Astrocyte (in vitro differentiated cells and primary cell): Measurements from ENCODE around the gene LAMA3. TPM values are rescaled to one million over a fixed set of nuclear protein-coding genes. Genes with fewer than 3 reads are reported as not detected.

Source experiments
- DNase-seq: peaks from one replicate; pipeline ENCODE4 v3.0.0-alpha.2; 2010; ENCODE audit warnings: low read depth
- FAIRE-seq: peaks from 2 replicates; lab custom pipeline; 2011; peaks lifted over from hg19 to GRCh38; lab: Jason Lieb, UNC
- H2AFZ ChIP-seq: 2 replicates; pipeline ENCODE4 v1.6.0; 2012; ENCODE audit warnings: low read depth, low read length, inconsistent platforms
- H3K27ac ChIP-seq: 2 replicates; pipeline ENCODE4 v1.5.1; 2011; ENCODE audit warnings: low read depth, low read length, inconsistent platforms
- H3K27me3 ChIP-seq: 2 replicates; pipeline ENCODE4 v1.6.0; 2011; ENCODE audit warnings: low read length, inconsistent platforms; ENCODE audit not compliant: insufficient read depth
- H3K36me3 ChIP-seq: 2 replicates; pipeline ENCODE4 v1.5.1; 2011; ENCODE audit warnings: low read length, inconsistent platforms; ENCODE audit not compliant: insufficient read depth
- H3K4me1 ChIP-seq: 2 replicates; pipeline ENCODE4 v1.5.1; 2011; ENCODE audit warnings: low read length, inconsistent platforms; ENCODE audit not compliant: insufficient read depth
- H3K4me2 ChIP-seq: 2 replicates; pipeline ENCODE4 v1.6.0; 2012; ENCODE audit warnings: low read length, inconsistent platforms
- H3K4me3 ChIP-seq: 2 replicates; pipeline ENCODE4 v1.5.1; 2011; ENCODE audit warnings: low read depth, mild to moderate bottlenecking, low read length, inconsistent platforms; ENCODE audit not compliant: insufficient read depth
- H3K79me2 ChIP-seq: 2 replicates; pipeline ENCODE4 v1.6.0; 2012; ENCODE audit warnings: mild to moderate bottlenecking, low read length, inconsistent platforms; ENCODE audit not compliant: insufficient read depth
- H3K9ac ChIP-seq: 2 replicates; pipeline ENCODE4 v1.6.0; 2012; ENCODE audit warnings: mild to moderate bottlenecking, low read length, inconsistent platforms
- H3K9me3 ChIP-seq: 2 replicates; pipeline ENCODE4 v1.5.1; 2012; ENCODE audit warnings: low read depth, mild to moderate bottlenecking, low read length, inconsistent platforms; ENCODE audit not compliant: insufficient read depth
- H4K20me1 ChIP-seq: 2 replicates; pipeline ENCODE4 v1.6.0; 2012; ENCODE audit warnings: low read length, inconsistent platforms; ENCODE audit not compliant: insufficient read depth
- H3K27ac Mint-ChIP-seq: one replicate; pipeline ENCODE4 v1.8.0; 2021; ENCODE audit warnings: mild to moderate bottlenecking, mixed read lengths; ENCODE audit not compliant: unreplicated experiment
- H3K27me3 Mint-ChIP-seq: one replicate; pipeline ENCODE4 v1.8.0; 2021; ENCODE audit warnings: low read depth, mixed read lengths; ENCODE audit not compliant: unreplicated experiment
- H3K36me3 Mint-ChIP-seq: one replicate; pipeline ENCODE4 v1.8.0; 2021; ENCODE audit warnings: low read depth, mixed read lengths; ENCODE audit not compliant: unreplicated experiment
- H3K4me1 Mint-ChIP-seq: one replicate; pipeline ENCODE4 v1.8.0; 2021; ENCODE audit warnings: low read depth, mixed read lengths; ENCODE audit not compliant: unreplicated experiment
- H3K4me3 Mint-ChIP-seq: one replicate; pipeline ENCODE4 v1.8.0; 2021; ENCODE audit warnings: mild to moderate bottlenecking, moderate library complexity, mixed read lengths; ENCODE audit not compliant: unreplicated experiment
- H3K9me3 Mint-ChIP-seq: one replicate; pipeline ENCODE4 v1.8.0; 2021; ENCODE audit warnings: mild to moderate bottlenecking, mixed read lengths; ENCODE audit not compliant: unreplicated experiment
- CTCF ChIP-seq: IDR thresholded peaks from 2 replicates; pipeline ENCODE4 v1.5.1; 2011; ENCODE audit warnings: low read depth, mild to moderate bottlenecking, inconsistent platforms, low read length, moderate library complexity; ENCODE audit not compliant: insufficient read depth
- EZH2 ChIP-seq: IDR thresholded peaks from 2 replicates; pipeline ENCODE4 v1.6.1; 2012; ENCODE audit warnings: mild to moderate bottlenecking, low read length, inconsistent platforms; ENCODE audit not compliant: insufficient read depth
- total RNA-seq: library from RNA; stranded (reverse); gene quantifications from 2 replicates; pipeline ENCODE4 v1.2.1, GENCODE V29; 2021

LAMA3 gene
- total RNA-seq, 1 donor from 2014 or later, result 0.86 TPM

DNA sequence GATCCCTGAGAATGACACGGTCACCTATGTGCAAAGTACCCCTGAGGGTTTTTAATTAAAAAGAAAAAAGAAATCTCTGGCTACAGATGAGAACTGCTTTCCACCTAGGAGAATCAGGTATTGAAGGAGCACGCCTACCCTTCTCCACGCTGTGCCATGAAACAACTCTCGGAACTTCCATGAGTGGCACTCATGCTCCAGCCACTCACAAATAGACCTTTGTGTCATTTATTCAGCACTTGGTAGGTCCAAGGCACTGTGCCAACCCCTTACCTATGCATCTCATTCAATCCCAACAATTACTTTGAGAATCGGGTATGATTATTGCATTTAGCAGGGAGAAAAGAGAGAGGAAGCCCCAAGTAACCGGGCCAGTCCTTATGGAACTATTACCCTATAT lies 280.4 kb downstream of the LAMA3 start:
- Histone ChIP-seq H3K27ac (no peak overlapping the region), H3K4me2 (no peak overlapping the region), H2AFZ (no peak overlapping the region), H3K4me3 (no peak overlapping the region), H4K20me1 (no peaks in the 10 kb centered on the region), H3K36me3 (no peaks in the 10 kb centered on the region), H3K79me2 (no peaks in the 10 kb centered on the region), H3K9ac (no peak overlapping the region), H3K27me3 (no peaks in the 10 kb centered on the region), H3K9me3 (no peaks in the 10 kb centered on the region), H3K4me1 (no peaks in the 10 kb centered on the region)
- Mint-ChIP-seq H3K27ac (no peak overlapping the region), H3K4me3 (no peak overlapping the region), H3K9me3 (peaks cover 5% of the 10 kb centered on the region), H3K4me1 (peaks cover 8% of the 10 kb centered on the region), H3K36me3 (no peaks in the 10 kb centered on the region), H3K27me3 (peaks cover 26% of the 10 kb centered on the region)
- no peak for FAIRE-seq
- DNase-seq, result no peak
- TF ChIP-seq CTCF (no peak), EZH2 (no peak)

GRCh38 chr18:23970161-23971096 lies 281.2 kb downstream of the LAMA3 start:
- Mint-ChIP-seq H3K9me3 (peaks cover 6% of the 10 kb centered on the region), H3K27me3 (peaks cover 22% of the 10 kb centered on the region), H3K4me1 (peaks cover 8% of the 10 kb centered on the region), H3K27ac (no peak overlapping the region), H3K4me3 (peak overlapping the region; percentile 40), H3K36me3 (no peaks in the 10 kb centered on the region)
- TF ChIP-seq EZH2 (no peak), CTCF (no peak)
- no peaks in the 10 kb centered on the region for H3K9me3 ChIP-seq
- FAIRE-seq, result no peak
- no peaks in the 10 kb centered on the region for H3K4me1 ChIP-seq
- no peak overlapping the region for H3K27ac ChIP-seq
- H3K27me3 ChIP-seq, result no peaks in the 10 kb centered on the region
- H3K9ac ChIP-seq, result no peak overlapping the region
- no peak overlapping the region for H3K4me3 ChIP-seq
- DNase-seq, result no peak
- H3K79me2 ChIP-seq, result no peaks in the 10 kb centered on the region
- no peaks in the 10 kb centered on the region for H3K36me3 ChIP-seq
- H2AFZ ChIP-seq, result no peak overlapping the region
- no peaks in the 10 kb centered on the region for H4K20me1 ChIP-seq
- no peak overlapping the region for H3K4me2 ChIP-seq

GRCh38 chr18:23971097-23971440 lies 281.8 kb downstream of the LAMA3 start:
- Histone ChIP-seq H3K27ac (no peak overlapping the region), H4K20me1 (no peaks in the 10 kb centered on the region)

More at GRCh38 chr18:23971097-23971440, 281.8 kb downstream of the LAMA3 start:
- no peak overlapping the region for H3K9ac ChIP-seq
- H3K9me3 Mint-ChIP-seq, result peaks cover 5% of the 10 kb centered on the region
- no peak overlapping the region for H3K27ac Mint-ChIP-seq
- peaks cover 19% of the 10 kb centered on the region for H3K27me3 Mint-ChIP-seq
- no peaks in the 10 kb centered on the region for H3K27me3 ChIP-seq
- peaks cover 8% of the 10 kb centered on the region for H3K4me1 Mint-ChIP-seq
- TF ChIP-seq CTCF (no peak), EZH2 (no peak)
- H3K36me3 Mint-ChIP-seq, result no peaks in the 10 kb centered on the region
- H3K4me3 ChIP-seq, result no peak overlapping the region
- H3K4me2 ChIP-seq, result no peak overlapping the region
- DNase-seq (no peak), FAIRE-seq (no peak)
- no peak overlapping the region for H2AFZ ChIP-seq
- no peaks in the 10 kb centered on the region for H3K36me3 ChIP-seq
- H3K4me1 ChIP-seq, result no peaks in the 10 kb centered on the region
- no peaks in the 10 kb centered on the region for H3K9me3 ChIP-seq
- H3K79me2 ChIP-seq, result no peaks in the 10 kb centered on the region
- no peak overlapping the region for H3K4me3 Mint-ChIP-seq
